ENCODE measurements around the gene VOPP1.

VOPP1 gene

DNA sequence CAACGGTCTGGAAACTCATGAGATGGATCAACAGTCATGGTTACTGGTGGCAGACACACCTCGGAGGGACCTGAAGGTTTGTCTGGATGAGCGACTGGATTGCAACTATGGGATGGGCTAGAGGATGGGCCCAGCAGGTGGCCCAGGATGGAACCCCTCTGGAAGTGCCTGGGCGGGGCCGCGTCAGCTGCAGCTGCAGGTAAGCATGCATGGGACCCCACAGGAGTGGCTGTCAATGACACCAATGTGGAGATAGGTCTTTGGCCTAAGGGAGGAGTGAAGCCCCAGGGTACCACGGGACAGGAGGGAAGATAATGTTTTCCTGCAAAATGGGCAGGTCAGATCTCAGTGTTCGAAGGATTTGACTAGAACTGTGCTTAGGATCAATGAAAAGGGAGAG is 103.8 kb downstream of the VOPP1 start:
- DNase-seq (ENCODE audit: low spot score): no peak

DNA sequence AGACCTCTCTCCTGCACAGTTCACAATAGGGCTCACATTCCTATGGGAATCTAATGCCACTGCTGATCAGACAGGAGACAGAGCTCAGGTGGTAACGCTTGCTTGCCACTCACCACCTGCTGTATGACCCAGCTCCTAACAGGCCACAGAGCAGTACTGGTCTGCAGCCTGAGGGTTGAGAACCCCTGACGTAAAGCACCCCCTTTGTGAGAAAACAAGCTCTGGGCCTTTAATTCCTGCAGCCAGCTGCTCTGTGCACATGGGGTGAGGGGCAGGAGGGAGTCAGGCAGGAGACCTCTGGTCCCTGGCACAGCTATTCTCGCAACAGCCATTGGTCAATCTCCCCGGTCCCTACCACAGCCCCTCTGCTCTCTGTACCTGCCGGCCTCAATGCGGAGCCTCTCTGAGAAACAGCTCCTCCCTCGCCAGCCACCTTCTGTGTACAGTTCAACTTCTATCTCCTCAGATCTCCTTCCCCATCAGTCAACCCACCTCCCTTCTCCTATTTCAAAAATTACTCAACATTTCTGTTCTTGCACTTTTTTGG is 105.2 kb downstream of the VOPP1 start:
- DNase-seq (ENCODE audit: low spot score): no peak

DNA sequence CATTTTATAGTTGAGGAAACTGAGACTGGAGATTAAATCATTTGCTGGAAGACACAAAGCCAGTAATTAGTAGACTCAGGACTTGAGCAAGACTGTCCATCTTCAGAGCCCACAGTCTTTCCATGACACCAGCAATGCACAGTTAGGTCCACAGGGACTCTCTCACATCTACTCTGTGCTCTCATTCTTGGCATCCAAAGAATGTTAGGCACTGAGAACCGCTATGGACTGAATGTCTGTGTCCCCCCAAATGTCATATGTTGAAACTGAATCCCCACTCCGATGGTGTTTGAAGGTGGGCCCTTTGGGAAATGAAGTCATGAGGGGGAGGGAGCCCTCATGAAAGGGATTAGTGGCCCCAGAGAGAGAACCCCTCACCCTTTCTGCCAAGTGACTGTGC is 106.6 kb downstream of the VOPP1 start:
- DNase-seq (ENCODE audit: low spot score): no peak

DNA sequence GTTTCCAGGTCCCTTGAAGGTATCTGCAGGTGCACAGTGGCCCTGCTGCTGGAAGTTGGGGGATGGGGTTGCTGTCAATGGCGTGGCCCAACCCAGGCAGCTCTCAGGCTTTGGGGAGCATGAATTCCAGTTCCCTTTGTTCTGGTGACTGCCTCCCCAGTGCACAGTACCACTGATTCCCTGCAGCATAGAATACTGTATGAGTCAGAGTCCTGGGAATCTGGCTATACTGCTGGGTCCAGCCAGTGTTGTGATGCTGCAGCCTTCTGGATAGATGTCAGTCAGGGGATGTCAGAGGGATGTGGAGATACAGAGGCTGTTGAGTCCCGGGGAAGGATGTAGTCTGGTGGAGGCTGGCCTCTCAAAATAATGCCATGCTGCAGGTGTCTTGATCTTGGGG is 107.9 kb downstream of the VOPP1 start:
- no peak for DNase-seq (ENCODE audit: low spot score)

DNA sequence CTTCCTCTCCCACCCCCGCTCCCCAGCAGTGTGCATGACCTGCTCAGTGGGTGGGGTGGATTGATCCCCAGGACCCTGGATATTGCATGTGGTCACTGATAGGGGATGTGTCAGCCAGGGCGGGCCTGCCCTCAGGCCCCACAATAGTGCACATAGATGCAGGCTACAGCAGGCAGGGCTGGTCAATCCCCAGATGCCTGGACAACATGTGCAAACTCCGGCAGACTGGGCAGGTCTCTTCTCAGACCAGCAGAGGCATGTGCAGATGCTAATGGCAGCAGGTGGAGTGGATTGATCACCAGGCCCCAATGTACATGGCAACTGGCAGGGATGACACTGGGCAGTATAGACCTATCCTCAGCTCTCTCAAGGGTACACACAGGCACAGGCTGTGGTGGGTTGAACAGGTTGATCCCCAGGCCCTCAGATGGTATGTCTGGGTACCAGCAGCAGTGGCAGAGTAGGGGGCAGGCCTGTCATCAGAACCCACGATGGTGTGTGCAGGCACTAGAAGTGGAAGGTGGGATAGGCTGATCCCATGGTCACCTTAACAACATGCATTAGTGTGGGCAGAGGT is 108.5 kb downstream of the VOPP1 start:
- no peak for DNase-seq (ENCODE audit: low spot score)

DNA sequence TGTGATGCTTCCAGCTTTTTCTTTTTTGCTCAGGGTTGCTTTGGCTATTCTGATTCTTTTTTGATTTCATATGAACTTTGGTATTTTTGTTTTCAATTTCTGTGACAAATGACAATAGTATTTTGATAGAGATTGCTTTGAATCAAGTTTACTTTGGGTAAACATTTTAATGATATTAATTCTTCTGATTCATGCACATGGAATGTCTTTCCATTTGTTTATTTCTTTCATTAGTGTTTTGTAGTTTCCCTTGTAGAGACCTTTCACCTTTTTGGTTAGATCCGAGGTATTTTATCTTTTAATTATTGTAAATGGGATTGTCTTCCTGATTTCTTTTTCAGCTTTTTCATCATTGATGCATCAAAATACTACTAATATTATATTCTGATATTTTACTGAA is 114.0 kb downstream of the VOPP1 start:
- DNase-seq (ENCODE audit: low spot score): no peak

DNA sequence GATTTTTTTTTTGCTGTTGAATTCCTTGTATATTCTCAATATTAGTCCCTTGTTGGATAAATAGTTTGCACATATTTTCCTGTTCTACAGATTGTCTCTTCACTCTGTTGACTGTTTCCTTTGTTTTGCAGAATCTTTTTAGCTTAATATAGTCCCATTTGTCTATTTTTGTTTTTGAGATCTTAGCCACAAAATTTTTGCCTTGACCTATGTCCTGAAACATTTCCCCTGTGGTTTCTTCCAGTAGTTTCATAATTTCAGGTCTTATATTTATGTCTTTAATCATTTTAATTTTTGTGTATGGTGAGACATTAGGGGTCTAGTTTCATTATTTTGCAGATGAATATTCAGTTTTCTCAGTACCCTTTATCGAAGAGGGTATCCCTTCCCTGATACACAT is 114.5 kb downstream of the VOPP1 start:
- no peak for DNase-seq (ENCODE audit: low spot score)

DNA sequence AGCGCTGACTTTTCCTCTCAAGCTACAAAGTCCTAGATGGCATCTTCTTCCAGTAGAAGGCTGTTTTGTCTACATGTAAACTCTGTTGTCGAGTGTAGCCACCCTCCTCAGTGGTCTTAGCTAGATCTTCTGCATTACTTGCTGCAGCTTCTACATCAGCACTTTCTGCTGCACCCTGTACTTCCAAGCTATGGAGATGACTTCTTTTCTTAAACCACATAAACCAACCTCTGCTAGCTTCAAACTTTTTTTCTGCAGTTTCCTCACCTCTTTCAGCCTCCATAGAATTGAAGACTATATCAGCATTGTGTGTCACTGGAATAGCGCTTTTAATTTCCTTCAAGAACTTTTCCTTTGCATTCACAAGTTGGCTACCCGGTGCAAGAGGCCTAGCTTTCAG is 119.3 kb downstream of the VOPP1 start:
- DNase-seq (ENCODE audit: low spot score): no peak

DNA sequence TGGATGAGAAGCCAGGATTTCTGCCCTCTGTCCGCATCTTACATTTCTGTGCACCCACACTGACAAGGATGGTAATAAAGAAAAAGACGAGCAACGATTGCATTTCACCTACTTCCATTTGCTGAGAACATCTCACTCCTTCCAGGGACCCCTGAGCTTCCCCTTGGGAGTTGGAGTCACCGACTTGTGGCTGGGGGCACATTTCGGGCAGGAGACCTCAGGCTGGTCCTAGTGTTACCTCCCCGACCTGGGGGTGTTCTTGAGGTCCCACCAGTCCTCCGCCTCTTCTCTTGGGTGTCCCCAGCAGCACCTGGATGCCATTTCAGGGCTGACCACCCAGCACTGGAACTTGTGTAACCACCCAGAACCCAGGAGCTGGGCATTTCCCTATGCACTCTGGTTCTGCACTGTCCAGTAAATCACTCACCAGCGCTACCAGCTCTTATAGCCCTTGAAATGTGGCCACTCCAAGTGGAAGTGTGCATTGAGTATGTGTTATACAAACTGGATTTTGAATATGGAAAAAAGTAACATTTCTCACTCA is 122.2 kb downstream of the VOPP1 start:
- no peak for DNase-seq (ENCODE audit: low spot score)

DNA sequence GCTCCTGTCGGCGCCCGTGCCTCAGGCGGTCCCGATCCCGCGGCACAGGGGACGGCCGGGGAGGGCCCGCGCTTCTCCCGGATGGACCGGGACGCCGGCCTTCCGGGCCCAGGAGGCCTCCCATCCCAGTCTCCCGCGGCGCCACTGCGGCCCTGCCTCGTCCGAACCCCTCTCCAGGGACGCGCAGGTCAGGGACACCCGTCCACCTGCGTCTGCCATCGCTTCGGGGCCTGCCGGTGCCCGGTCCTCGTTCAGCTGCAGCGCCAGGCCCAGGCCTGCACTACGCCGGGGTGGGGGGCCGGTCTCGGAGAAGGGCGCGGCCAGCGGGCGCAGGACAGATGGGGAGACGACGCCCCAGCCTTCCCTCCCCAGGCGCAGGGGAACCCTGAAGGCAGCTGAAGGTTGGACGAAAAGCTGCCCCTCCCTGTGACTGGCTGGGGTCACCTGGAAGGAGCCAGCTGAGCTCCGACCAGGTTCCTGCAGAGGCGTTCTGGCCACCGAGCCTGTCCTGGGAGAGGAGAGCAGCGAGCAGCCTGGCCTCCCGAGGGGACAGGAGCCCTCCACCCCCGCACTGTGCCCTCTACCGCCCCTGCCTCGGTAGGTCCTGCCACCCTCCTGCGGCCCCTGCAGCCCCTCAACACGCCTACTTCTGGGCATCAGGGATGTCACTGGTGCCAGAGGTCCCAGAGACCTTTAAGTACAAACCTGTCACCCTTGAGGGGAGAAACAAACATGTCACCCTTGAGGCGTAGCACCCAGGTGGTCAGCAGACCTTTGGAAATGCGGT is 122.9 kb downstream of the VOPP1 start:
- DNase-seq (ENCODE audit: low spot score): no peak

DNA sequence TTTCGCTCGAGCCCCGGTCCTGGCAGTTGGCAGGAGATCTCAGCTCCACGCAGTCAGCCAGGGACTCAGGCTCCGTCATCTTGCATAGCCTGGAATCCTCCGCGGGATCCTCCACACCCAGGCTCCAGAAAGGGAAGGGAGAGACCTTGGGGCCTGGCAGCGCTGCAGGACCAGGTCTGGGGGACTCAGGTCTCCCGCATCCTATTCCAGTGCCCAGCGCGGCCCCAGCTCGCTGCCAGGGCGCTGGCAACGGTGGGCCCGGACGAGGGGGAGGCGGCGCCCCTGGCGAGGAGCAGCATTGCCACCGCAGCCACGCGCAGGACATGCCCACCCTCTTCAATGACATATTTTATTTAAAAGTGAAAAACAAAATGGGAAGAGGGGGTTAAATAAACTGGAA is 123.8 kb downstream of the VOPP1 start:
- no peak for DNase-seq (ENCODE audit: low spot score)

DNA sequence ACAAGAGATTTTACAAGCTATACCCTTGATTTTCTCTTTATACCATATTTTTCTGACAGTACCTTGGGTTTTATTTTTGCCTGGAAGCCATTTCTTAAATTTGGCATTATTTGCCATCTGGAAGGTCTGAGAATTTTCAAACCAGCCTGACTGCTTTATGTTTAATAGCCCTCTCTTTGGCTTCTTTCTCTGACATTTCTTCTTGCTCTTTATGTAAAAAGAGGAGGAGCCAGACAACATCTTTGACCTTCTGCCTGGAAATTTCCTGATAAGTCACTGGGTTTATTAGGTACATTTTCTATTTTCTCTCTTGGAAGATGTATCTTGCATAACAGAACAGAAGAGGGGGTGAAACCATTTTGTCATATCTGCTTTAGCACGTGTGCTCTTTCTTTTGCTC is 127.5 kb downstream of the VOPP1 start:
- DNase-seq (ENCODE audit: low spot score): no peak

DNA sequence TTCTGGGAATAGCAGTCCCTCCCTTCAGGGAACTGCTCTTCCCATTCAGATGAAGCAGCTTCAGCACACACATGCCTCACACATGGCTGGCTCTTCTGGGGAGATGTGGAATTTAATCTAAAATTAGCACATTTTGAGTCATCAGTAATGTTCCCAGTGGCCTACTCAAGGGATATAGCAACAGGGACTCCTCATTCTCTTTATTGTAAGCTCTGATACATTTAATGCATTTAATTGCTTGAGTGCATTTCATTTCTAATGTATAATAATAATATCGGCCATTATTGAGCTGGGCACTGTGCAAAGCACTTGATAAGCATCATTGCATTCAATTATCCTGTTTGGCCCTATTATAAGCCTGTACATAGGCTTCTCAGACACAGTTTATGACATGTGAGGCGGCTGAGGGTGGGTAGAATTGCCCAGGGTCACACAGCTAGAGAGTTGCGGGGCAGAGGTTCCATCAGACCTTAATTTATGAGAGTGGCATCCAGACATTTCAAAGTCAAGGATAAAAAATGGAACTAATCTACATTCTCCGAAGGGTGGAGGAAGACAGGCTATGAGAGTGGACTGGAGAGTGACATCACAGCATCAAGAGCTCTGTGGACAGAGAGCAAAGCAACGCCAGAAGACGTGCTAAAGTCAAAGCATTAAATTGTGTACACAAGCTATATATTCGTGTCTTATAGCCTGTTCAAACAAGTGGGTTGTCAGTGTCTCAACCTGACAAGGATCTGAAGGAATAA is 130.4 kb downstream of the VOPP1 start:
- DNase-seq (ENCODE audit: low spot score): no peak

DNA sequence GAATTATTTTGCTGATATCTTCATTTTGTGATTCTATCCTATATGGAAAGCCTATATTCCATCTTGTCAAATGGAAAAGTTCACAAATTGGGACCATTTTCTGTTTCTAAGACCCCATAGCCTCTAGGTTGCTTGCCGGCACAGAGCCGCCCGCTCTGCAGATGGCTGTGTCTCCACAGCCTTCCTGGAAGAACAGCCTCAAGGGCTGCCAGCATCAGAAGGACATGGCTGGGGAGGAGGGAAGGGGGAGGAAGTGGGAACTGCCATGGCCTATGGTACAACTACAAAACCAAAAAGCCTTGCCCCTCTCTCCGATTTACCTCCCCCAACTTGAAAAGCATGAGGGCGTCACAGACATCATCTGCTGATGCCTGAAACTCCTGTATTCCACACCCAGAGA is 131.3 kb downstream of the VOPP1 start:
- no peak for DNase-seq (ENCODE audit: low spot score)

DNA sequence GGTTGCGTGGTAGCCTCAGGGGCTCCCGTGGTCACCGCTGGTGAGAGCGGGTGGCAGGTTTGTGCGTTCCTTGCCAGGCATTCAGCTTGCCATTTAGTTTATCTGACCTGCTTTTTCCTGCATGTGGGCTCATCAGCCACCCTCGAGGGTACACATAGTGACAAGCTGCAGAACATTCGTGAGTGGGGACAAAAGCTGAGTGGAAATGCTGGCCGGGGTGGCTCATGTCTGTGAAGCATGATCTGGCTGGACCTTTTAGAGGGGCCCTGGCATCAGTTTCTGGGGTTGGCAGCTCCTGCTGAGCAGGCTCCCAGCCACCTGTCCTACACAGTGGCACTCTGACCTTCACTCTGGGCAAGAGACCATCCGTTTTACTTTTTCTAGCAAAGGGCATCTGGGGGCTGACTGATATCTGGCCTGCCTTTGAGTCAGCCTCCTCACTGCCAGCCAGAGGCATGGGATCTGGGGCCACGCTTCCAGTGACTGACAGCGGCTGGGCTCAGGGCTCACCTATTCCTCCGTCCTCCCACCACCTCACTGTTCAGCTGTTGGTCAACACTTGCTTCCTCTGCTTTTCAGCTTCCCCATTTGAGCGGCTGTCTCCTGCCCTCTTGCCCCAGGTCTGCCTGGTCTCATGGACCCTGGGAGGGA is 132.1 kb downstream of the VOPP1 start:
- DNase-seq (ENCODE audit: low spot score): no peak

DNA sequence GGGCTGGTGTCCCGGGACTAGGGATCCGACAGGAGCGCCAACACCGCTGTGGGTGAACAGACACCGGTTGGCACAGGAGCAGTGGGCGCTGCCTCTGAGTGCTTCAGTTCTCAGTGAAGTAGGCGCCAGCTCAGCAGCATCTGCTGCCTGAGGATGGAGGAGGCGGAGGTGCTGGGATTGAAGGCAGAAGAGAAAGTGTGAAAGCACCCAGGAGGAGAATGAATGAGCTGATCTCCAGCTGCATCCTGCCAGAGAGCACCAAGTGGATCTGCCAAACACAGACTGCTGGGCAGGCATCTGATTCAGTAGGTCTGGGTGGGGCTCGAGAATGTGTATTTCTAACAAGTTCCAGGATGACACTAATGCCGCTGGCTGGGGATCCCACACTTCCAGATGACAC is 132.7 kb downstream of the VOPP1 start:
- DNase-seq (ENCODE audit: low spot score): no peak

DNA sequence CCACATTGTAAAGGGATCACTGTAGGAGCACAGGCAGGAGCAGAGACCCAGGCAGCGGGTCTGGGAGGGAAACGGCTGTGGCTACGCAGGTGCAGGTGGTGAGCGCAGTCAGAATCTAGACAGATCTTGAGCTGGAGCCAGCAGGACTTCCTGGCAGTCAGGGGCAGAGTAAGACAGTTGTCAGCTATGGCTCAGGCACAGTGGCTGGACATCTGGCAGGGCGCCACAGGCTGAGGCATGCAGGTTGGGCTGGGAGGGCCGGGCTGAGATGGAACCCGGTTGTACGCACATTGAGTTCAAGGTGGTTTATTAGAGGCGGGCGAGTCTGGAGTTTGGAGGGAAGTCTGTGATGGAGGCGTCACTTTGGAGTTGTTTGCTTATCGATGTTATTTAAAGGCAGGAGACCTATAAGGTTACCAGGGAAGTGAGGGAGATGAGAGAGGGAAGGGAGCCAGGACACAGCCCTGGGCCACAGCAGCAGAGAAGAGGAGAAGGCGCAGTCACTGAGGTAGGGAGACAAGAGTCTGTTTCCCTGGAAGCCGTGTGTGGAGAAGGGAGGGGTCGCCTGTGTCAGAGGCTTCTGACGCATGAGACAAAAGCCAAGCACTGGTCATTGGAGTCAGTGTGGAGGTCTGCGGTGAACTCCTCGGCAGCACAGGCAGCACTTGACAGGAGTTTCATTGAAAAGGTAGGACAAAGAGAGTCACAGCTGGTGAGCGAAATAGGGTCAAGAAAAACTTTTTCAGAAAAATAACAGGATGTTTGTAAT is 133.4 kb downstream of the VOPP1 start:
- no peak for DNase-seq (ENCODE audit: low spot score)

DNA sequence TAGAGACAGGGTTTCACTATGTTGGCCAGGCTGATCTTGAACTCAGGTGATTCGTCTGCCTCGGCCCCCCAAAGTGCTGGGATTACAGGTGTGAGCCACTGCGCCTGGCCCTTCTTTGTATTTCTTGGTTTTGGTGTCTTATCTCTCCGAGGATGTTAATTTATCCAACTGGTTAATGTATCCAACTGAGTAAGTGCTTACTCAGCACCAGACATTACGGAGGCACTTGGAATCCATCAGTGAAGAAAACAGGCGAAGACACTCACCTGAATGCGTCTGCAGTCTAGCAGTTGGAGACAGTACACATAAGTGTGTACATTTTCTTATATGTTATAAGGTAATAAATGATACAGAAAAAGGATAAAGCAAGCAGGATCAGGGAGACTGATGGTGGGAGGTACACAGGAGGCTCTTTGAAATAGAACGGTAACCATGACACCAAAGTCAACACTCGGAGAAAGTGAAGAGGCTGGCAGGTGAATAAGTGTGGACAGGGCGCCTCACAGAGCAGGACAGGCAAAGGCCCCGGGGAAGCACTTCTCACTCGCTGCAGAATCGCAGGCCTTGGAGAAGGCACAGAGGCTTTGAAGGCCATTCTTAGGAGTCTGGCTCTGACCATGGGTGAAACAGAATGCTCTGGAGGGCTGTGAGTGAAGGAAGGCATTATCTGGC is 134.1 kb downstream of the VOPP1 start:
- no peak for DNase-seq (ENCODE audit: low spot score)

DNA sequence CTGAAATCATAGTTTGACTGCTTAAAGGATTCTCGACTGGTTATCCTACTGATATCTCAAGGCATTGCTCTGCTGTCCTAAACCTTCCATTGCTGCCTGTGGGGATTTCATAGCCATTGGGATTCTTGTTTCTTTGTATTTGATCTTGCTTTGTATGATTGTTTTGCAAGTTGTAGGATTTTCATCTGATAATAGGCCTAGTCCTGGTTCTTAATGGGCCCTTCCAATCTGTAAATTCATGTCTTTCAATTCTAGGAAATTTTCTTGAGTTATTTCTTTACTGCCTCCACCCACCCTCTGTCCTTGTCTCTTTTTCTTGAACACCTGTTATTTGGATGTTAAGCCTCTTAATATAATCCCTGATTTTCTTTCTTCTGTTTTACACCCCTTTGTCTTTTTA is 134.9 kb downstream of the VOPP1 start:
- no peak for DNase-seq (ENCODE audit: low spot score)

DNA sequence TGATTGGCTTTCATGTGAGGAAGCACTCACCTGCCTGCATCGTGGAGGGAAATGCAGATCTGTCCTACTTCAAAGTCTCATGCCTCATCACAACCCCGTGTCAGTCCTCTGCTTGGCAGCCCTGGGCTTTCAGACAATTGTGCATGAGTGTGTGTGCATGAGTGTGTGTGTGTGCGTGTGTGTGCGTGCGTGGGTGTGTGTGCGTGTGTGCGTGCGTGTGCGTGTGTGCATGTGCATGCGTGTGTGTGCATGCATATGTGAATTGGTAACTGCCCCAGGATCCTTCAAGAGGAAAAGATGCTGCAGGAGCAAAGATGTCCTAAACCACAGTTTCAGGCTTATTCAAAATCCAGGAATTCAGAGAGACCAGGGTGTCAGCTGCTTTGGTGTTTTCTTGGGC is 135.8 kb downstream of the VOPP1 start:
- no peak for DNase-seq (ENCODE audit: low spot score)

DNA sequence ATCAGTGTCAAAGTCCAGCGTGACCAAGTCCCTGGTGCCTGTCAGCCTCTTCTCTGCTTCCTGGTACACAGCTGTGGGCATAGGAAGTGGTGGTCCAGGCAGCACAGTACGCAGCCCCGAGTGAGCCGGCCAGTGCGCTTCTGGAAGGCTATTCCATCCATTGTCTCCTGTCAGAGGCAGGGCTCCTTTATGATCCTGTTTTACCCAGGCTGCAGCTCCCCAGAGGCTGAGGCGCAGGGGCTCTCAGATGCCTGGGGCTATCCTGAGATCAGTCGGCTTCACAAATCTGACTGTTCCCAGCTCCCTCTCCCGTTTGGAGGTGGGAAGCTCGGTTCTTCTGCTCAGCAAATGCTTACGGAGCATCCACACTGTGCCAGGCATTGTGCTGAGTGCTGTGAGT is 136.8 kb downstream of the VOPP1 start:
- no peak for DNase-seq (ENCODE audit: low spot score)
